Stimulated activated CD8-positive, alpha-beta memory T cell treated with anti-CD3 and anti-CD28 coated beads, Interleukin-4, amount 100 ng/mL, for 4 hours (primary cell): ENCODE data around the gene METRN.
"Not testable (repeated sequence)": the region's sequence is repeated elsewhere in the genome, so short reads cannot be mapped to it uniquely, and the experiment has no call there.

Source experiments
- DNase-seq, 2 donors: peaks; one replicate each; pipeline ENCODE4 v3.0.0-alpha.2; 2020; ENCODE audit warnings: low read depth in 2 of 2, low spot score in 1 of 2

The METRN gene

DNA sequence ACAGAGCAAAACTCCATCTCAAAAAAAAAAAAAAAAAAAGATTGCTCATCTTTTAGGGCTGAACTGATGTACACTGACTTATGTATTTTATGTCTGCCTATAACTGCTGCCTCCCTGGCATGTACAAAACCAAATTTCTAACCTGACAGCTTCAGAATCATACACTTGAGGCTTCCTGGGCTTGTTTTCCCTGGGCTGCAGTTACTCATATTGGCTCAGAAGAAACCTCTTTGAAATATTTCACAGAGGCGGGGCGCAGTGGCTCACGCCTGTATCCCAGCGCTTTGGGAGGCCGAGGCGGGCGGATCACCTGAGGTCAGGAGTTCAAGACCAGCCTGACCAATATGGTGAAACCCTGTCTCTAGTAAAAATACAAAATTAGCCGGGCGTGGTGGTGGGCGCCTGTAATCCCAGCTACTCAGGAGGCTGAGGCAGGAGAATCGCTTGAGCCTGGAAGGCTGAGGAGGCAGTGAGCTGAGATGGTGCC lies 39.2 kb downstream of the METRN start:
- DNase-seq: not testable (repeated sequence)

DNA sequence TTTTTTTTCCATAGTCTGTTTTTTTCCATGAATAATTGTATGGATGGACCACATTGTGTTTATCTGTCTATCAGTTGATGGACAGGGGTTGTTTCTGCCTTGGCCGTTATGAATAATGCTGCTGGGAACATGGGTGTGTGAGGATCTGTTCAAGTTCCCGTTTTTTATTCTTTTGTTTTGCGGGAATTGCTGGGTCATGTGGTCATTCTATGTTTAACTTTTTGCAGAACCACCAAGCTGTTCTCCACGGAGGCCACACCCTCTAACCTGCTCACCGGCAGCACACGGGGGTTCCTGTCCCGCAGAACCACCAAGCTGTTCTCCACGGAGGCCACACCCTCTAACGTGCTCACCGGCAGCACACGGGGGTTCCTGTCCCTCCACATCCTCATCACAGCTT lies 39.7 kb downstream of the METRN start:
- no peak for DNase-seq

DNA sequence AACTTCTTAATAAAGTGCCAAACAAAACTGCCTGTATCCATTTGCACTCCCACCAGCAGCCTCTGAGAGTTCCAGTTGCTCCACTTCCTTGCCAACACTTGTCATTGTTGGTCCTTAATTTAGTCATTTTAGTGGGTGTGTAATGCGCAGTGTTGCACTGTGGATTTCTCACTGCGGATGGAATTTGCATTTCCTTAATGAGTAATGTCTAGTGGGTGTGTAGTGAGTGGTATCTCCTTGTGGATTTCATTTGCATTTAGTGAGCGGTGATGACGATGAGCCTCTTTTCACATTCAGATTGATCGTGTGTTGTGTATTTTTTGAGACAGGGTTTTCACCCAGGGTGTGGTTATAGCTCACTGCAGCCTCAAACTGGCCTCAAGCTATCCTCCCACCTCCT lies 41.5 kb downstream of the METRN start:
- no peak for DNase-seq

DNA sequence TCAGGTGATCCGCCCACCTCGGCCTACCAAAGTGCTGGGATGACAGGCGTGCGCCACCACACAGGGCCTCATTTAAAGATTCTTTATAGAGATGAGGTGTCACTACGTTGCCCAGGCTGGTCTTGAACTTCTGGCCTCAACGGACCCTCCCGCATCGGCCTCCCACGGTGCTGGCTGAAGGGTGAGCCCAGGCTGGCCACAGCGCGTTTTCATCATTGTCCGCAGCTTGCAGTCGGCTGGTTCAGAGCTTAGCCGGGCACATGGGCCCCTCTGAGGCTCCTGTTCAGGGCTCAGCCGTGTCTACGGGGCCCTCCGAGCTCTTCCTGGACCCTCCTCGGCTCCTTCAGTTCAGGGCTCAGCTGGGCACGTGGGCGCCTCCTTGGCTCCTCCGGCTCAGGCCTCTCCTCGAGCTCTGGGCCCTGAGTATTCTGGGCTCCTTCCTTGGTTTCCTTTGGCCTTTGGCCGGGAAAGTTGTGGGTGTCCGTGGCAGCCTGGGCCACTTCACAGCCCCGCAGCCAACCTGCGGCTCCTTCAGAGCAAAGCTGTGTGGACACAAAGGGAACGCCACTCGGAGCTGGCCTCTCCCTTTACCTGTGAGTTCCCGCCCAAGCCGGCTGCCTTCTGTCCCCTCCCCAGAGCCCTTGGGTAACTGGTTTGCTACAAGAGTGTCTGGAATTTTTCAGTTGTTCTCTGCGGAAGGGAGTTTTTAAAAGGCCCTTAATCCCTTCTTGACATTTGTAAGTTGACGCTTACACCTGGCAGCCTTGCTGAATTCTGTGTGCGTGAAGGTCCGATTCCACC lies 44.4 kb downstream of the METRN start:
- no peak for DNase-seq

DNA sequence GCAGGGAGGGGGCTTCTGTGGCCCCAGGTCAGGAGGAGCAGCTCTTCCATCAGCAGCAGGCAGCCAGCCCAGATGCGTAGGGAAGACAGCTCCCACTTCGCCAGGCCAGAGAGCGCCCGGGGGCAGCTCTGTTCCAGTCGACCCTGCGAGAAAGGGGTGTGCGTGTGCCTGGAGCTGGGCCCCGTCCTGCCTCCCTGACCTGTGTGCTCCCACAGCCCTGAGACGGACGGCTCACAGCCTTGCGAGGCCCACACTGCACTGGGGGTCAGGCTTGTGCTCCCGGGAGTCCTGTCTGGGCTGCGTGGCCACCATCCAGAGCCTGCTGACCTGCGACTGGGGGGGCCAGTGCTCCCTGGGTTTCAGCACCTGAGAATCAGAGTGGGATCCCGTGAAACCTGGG lies 45.1 kb downstream of the METRN start:
- DNase-seq: no peak

DNA sequence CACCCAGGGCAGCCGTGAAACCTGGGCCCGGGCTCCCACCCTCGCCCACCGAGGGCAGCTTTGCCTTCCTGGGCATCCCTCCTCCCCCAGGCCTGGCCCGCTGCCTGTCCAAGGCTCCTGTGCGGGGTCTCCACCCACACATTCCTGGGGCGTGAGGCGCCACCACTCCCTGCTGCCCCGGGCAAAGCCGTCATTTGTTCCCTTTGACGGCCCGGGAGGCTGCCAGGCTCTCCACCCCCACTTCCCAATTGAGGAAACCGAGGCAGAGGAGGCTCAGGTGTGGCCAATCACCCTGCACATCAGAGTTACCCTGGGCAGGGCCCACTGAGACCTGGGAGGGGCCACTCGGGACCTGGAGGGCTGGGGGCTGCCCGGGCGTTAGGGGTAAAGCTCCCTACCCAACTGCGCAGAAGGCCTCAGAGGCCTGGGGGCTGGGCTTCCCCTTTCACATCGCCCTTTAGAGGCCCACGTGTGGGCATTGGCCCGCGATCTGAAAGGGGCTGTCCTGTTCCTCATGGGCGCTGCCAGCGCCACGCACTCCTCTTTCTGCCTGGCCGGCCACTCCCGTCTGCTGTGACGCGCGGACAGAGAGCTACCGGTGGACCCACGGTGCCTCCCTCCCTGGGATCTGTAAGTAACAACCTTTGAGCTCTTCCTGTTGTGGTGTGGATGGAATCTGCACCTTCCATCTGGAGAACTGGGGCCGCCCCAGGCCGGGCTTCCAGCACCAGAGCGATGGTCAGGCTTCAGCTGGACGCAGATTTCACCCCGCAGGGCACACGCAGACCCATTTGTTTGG lies 45.8 kb downstream of the METRN start, which contains the start of gene MSLN:
MSLN (plus strand) TSS at position 190 of the 799 bp plus-strand sequence. CDS start 1,947 bp downstream, outside the sequence.
- no peak for DNase-seq

DNA sequence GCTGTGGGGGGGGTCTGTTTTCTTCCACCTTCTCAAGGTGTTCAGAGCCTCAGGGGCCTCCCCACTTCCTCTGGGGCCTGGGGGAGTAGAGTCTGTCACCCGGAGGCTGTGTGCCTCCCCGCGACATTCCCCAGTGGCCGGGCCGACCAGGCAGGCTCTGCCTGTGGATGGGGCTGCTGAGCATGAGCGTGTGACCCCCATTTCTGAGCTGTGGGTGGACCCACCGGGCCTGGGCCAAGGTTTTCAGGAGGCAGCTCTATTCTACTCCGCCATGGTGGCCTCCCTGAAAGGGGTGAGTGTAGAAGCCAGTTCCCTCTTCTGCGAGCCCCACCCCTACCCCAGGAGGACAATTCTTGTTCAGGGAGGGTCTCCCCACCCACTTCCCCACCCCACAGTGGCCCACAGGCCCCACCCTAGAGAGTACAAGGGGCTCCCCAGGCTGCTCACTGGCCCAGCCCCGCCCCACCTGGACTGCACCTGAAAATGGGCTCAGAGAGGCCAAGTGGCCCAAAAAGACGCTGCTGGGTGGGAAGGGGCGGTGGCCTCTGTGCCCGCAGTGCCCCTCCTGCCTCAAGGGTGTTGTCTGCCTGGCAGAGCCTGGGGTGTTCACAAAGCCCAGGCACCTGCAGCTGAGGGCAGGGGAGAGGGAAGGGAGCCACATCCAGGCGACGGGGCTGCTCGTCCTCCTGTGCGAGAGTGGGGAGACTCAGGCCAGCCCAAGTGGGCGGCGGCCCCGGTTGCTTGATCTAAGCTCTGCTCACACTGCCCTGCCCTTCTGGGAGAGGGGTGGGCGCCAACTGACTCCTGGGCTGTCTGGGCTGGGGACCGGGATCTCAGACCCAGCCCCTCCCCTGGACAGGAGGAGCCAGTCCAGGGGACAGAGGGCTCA lies 47.0 kb downstream of the METRN start:
- no peak for DNase-seq

DNA sequence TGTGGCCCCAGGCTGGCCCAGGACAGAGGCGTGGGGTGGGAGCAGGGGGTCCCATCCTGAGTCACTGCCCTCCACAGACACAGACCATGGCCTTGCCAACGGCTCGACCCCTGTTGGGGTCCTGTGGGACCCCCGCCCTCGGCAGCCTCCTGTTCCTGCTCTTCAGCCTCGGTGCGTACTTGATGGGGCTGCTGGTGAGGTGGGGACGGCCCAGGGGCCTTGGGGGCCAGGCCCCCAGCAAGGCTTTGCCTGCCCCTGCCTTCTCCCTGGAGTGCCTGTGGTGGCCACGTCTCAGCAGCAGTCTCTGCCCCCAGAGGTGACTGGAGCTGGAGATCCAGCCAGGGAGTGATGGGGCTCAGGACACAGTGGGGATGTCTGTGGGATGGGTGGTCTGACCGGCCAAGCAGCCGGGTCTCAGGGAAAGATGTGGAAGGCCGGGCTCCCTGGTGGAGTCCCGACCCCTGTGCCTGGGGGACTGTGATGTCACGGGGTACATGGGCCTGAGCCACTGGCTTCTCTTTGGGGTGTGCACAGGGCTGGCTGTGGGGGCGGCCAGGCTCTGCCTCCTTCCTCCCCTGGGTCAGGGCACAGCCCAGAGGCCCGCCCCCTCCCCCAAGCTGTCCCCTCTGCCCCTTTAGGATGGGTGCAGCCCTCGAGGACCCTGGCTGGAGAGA lies 47.8 kb downstream of the METRN start:
- no peak for DNase-seq

DNA sequence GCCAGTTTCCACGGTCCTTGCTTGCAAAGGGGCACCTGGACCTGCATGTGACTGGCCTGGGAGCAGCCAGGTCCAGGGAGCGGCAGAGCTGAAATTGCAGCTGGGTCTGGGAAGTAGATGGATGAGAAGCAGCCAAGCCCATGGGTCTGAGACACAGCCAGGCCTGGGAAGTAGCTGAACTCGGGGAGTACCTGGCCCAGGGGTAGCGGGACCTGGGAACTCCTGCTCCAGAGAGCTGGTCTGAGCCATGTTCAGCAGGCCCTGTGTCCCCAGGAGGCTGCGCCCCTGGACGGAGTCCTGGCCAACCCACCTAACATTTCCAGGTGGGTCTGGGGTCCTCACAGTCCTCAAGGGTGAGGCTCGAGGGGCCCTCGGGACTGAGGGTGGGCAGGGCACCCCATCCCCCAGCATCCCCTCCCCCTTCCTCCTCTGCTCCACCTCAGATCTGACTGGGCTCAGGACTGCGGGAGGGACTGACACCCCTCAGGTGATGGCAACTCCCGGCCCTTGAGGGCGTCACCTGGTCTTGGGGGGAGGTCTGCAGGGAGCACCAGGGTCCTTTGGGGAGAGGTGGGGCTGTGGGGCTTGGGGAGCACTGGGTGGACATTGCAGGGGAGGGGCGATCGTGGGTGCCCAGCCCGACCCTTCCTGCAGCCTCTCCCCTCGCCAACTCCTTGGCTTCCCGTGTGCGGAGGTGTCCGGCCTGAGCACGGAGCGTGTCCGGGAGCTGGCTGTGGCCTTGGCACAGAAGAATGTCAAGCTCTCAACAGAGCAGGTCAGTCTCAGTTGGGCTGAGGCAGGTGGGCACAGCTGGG lies 48.7 kb downstream of the METRN start:
- DNase-seq: no peak

DNA sequence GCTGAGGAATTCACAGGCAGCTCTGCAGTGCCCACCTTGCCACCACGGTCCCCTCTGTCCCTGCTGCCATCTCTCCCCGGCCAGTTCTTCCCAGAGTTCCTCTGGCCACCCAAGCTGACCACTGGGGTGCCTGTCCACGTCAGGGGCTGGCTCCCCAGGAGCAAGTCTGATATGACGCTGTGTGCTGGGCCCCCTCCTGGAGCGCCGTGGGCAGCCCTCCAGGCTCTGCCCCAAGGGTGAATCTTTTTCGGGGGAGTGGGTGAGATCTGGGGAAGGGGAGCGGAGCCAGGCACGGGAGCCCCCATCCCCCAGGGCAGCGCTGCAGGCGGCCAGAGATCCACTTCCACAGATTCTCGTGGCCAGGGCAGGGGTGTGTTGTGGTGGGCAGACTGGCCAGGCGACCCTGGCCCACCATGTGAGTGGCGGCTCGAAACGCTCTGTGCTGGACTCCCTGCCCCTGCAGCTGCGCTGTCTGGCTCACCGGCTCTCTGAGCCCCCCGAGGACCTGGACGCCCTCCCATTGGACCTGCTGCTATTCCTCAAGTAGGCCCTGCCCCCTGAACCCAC lies 49.3 kb downstream of the METRN start:
- DNase-seq: no peak

DNA sequence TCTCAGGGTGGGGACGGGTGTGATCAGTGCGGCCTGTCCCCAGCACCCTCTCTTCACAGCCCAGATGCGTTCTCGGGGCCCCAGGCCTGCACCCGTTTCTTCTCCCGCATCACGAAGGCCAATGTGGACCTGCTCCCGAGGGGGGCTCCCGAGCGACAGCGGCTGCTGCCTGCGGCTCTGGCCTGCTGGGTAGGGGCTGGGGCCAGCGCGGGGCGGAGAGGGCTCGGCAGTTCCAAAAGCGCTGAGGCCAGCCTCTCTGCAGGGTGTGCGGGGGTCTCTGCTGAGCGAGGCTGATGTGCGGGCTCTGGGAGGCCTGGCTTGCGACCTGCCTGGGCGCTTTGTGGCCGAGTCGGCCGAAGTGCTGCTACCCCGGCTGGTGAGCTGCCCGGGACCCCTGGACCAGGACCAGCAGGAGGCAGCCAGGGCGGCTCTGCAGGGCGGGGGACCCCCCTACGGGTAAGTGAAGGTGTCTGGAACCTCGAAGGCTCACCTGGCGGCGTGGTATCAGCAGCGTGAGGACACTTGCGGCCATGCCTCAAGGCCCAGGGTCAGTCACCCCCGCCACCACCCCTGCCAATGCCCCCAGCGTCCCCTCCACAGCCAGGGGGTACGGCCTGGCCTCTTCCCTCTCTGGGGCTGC lies 50.0 kb downstream of the METRN start:
- DNase-seq: no peak

DNA sequence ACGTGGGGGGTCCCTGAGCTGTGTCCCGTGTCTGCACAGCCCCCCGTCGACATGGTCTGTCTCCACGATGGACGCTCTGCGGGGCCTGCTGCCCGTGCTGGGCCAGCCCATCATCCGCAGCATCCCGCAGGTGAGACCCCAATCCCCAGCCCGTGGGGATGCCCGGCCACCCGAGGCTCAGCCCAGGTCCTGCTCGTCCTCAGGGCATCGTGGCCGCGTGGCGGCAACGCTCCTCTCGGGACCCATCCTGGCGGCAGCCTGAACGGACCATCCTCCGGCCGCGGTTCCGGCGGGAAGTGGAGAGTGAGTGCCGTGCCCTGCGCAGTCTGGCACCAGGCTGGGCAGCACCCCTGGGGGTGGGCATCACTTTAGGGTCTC lies 50.6 kb downstream of the METRN start:
- DNase-seq: no peak

DNA sequence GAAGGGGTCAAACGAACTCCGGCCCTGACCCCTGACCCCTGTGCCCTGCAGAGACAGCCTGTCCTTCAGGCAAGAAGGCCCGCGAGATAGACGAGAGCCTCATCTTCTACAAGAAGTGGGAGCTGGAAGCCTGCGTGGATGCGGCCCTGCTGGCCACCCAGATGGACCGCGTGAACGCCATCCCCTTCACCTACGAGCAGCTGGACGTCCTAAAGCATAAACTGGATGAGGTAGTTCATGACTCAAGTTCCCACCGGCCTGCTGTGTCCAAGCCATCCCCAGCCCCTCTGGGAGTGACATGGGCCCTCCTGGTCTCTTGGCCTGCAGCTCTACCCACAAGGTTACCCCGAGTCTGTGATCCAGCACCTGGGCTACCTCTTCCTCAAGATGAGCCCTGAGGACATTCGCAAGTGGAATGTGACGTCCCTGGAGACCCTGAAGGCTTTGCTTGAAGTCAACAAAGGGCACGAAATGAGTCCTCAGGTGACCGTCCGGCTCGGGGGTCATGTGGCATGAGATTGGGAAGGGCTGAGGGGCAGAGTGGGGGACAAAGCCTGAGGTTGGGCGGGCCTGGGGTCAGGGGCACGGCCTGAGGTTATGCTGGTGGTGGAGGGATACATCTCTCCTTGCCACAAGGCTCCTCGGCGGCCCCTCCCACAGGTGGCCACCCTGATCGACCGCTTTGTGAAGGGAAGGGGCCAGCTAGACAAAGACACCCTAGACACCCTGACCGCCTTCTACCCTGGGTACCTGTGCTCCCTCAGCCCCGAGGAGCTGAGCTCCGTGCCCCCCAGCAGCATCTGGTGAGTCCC lies 51.3 kb downstream of the METRN start:
- no peak for DNase-seq

DNA sequence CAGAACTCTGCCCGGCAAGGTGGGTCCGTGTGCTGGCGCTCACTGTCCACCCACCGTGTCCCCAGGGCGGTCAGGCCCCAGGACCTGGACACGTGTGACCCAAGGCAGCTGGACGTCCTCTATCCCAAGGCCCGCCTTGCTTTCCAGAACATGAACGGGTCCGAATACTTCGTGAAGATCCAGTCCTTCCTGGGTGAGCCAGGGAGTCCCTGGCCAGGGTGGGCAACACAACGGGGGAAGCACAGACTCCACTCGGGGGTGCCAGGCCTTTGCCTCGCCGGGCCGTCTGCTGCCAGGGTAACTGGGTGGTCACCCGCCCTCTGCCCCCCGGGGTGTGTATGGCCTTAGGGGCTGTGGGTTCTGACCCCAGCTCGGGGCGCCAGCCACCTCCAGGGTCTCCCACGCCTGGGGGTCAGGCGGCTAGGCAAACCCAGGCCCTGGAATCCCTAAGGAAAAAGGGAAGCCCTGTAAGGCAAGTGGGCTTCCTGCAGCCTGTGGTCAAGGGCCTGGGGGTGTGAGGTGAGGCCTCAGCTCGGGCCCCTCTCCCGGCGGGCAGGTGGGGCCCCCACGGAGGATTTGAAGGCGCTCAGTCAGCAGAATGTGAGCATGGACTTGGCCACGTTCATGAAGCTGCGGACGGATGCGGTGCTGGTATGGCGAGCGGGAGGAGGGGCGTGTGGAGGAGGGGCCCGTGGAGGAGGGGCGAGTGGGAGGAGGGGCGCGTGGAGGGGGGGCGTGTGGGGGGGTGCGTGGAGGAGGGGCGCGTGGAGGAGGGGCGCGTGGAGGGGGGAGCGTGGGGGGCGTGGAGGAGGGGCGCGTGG lies 52.1 kb downstream of the METRN start:
- DNase-seq: no peak

DNA sequence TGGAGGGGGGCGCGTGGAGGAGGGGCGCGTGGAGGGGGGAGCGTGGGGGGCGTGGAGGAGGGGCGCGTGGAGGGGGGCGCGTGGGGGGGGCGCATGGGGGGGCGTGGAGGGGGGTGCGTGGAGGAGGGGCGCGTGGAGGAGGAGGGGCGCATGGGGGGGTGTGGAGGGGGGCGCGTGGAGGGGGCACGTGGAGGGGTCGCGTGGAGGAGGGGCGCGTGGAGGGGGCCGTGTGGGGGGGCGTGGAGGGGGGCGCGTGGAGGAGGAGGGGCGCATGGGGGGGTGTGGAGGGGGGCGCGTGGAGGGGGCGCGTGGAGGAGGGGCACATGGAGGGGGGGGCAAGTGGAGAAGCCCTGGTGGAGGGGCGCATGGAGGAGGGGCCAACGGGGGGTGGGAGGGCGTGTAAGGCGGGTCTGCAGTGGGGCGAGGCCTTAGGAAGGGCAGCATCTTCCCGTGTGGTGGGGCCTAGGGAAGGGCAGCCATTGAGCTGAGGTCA lies 52.9 kb downstream of the METRN start:
- DNase-seq: no peak

DNA sequence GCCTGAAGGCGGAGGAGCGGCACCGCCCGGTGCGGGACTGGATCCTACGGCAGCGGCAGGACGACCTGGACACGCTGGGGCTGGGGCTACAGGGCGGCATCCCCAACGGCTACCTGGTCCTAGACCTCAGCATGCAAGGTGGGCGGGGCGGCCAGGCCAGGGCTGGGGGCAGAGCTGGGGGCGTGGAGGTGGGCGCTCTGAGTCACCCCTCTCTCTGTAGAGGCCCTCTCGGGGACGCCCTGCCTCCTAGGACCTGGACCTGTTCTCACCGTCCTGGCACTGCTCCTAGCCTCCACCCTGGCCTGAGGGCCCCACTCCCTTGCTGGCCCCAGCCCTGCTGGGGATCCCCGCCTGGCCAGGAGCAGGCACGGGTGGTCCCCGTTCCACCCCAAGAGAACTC lies 53.5 kb downstream of the METRN start:
- DNase-seq: no peak
